Measurements from ENCODE around the gene PRTG. TPM values are rescaled to one million over a fixed set of nuclear protein-coding genes. Genes with fewer than 3 reads are reported as not detected.

Gene PRTG
- total and polyA plus RNA-seq, 12 donors, result 0.40 to 4.3 (median 2.8) TPM

DNA sequence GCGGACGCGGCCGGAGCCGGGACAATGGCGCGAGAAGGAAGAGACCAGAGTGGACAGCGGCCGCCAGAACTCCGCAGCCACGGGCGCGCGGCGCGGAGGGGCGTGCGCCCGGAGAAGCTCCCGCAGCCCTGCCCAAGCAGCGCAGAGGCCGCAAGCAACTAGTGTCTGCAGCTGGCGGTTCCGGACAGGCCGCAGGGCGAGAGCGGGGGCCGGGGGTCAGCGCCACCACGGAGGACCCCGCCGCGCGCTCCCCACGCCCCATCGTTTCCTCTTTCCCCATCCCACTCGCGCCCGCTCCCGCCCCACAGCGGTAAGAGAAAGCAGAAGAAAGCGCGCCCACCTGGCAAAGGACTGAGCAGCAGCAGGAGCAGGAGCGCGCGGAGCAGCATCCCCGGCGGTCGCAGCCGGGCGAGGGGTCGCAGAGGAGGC, 440 bp downstream of the PRTG start:
- WGBS, 4 donors, result 0 to 1% (median 0%) methylated on average over 2 to 52 of the region's 52 CpGs
- Histone ChIP-seq H3K27me3 (no peaks in the 10 kb centered on the region), H3K4me1 (replicated peaks in 1 of 2) (peaks cover 0 to 7% of the 10 kb centered on the region in 2 donors), H3K27ac (peak overlapping the region in 3 of 5 donors; percentile 69 to 75 (median 71)), H3K4me3 (peak overlapping the region in 3 of 4 donors; percentile 46 to 70 (median 62)), H3K9me3 (replicated peaks in 1 of 3) (no peaks in the 10 kb centered on the region), H3K36me3 (replicated peaks in 1 of 2) (no peaks in the 10 kb centered on the region)
- TF ChIP-seq POLR2A (IDR thresholded peaks at IDR 0.05), result no peak
- TF ChIP-seq, protein P1, sequence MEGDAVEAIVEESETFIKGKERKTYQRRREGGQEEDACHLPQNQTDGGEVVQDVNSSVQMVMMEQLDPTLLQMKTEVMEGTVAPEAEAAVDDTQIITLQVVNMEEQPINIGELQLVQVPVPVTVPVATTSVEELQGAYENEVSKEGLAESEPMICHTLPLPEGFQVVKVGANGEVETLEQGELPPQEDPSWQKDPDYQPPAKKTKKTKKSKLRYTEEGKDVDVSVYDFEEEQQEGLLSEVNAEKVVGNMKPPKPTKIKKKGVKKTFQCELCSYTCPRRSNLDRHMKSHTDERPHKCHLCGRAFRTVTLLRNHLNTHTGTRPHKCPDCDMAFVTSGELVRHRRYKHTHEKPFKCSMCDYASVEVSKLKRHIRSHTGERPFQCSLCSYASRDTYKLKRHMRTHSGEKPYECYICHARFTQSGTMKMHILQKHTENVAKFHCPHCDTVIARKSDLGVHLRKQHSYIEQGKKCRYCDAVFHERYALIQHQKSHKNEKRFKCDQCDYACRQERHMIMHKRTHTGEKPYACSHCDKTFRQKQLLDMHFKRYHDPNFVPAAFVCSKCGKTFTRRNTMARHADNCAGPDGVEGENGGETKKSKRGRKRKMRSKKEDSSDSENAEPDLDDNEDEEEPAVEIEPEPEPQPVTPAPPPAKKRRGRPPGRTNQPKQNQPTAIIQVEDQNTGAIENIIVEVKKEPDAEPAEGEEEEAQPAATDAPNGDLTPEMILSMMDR (IDR thresholded peaks at IDR 0.05), result no peak
- intact Hi-C loops (cut with DNase I), result no loop called here
- peak in 6 of 7 donors; percentile 29 to 59 (median 36) for DNase-seq

DNA sequence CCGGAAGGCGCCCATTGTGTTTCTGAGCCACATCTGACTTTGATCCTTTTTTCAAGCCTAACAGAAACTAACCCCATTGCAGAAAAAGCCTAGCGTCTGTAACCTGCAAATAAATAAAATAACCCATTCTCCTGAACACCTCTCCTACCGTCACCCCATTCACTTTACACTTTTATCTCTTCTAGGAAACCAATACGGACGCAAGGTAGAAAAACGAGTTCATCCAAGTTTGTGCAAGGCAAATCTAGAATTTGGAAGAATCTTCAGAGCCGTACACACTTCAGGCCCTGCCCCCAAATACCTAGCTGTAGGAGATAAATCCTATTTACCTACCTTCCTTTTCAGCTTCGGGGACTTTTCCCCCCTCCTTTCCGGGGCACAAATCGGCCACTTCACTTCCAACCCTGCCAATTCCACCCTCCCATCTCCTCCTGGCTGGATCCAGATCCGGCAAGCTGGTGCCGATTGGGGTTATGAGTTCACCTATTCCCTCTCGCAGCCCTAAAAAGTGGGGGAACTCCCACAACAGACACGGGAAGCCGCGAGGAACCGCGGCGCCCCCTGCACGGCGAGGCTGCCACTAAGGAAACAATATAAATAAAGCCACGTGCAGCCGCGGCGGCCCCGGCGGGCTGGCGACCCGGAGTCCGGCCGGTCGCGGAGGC, 987 bp downstream of the PRTG start:
- WGBS, 4 donors, result 4 to 9% (median 5%) methylated on average over 14 to 34 of the region's 34 CpGs
- Histone ChIP-seq H3K4me1 (replicated peaks in 1 of 2) (peaks cover 0 to 7% of the 10 kb centered on the region in 2 donors), H3K4me3 (peak overlapping the region; percentile 46 to 70 (median 62)), H3K36me3 (replicated peaks in 1 of 2) (no peaks in the 10 kb centered on the region), H3K27me3 (no peaks in the 10 kb centered on the region), H3K27ac (peak overlapping the region in 2 of 5 donors; percentile 69 to 71), H3K9me3 (replicated peaks in 1 of 3) (no peaks in the 10 kb centered on the region)
- intact Hi-C loops (cut with DNase I), result no loop called here
- TF ChIP-seq POLR2A (IDR thresholded peaks at IDR 0.05), result no peak
- TF ChIP-seq, protein P1 (IDR thresholded peaks at IDR 0.05), result no peak
- peak; percentile 16 to 53 (median 24) for DNase-seq

DNA sequence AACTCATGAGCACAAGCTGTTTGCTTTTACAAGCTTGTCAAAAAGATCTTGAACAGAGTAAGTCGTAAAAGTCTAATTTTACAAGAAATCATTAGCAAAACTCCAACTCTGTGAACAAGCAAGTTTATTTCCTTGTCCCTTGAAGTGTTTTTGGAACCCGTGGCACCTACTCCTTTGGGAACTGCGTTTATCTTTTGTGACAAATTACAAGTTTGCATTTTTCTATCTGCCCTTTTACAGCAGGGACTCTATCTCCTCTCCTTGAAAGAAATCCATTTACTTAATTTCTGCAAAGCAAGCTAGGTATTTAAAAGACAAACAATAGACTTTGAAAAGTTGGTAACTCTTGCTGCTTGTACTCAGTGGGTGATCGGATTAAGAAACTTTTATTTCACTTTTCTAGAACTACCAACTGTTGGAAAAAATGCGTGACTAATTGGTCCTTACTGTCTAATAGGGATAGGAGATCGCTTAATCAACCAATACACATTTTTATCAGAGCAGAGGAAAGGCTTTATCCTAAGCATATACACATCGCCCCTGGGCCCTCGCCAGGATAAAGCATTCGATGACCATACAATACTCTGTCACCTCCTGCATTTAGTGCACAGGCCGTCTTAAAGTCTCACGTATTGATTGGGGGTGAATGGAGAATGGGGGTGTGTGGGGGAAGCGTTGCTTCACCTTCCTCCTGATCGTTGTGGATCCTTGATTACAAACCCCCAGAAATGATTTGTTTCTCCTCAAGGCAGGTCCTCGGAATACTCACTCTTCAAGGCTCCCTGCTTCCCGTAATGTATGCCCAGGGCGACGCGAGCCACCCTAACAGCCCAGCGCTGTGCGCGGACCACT, 1.7 kb downstream of the PRTG start:
- Histone ChIP-seq H3K27me3 (no peaks in the 10 kb centered on the region), H3K9me3 (replicated peaks in 1 of 3) (no peaks in the 10 kb centered on the region), H3K4me3 (peak overlapping the region in 1 of 4 donors; percentile 62), H3K36me3 (replicated peaks in 1 of 2) (no peaks in the 10 kb centered on the region), H3K4me1 (replicated peaks in 1 of 2) (peaks cover 0 to 7% of the 10 kb centered on the region in 2 donors), H3K27ac (no peak overlapping the region)
- intact Hi-C loops (cut with DNase I), result no loop called here
- no peak for TF ChIP-seq POLR2A (IDR thresholded peaks at IDR 0.05)
- TF ChIP-seq, protein P1 (IDR thresholded peaks at IDR 0.05), result no peak
- WGBS, 4 donors, result 41 to 51% (median 45%) methylated on average over 21 of the region's 21 CpGs
- peak in 1 of 7 donors; percentile 3 for DNase-seq

DNA sequence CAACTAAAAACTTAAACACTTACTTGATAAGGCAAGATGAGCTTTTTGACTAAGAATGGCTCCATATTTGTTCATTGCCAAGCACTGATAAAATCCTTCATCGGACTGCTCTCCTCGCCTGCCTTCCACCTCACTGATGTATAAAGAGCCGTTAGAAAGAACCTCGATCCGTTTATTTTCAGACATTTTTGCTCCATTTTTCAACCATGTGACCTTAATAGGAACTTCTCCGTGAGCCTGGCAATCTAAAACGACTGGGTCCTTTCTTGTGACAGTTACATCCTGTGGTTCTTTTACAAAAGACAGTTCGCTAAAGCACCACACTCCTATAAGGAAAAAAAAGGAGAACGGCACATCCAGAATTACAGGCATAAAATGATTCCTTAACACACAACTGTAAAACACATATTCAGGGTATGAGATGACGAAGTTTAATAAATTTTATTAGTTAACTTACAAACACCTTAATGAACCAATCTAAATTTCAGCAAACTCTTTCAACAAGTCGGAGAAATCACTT, 2.5 kb downstream of the PRTG start:
- Histone ChIP-seq H3K27me3 (no peaks in the 10 kb centered on the region), H3K36me3 (replicated peaks in 1 of 2) (no peaks in the 10 kb centered on the region), H3K4me1 (replicated peaks in 1 of 2) (peaks cover 0 to 7% of the 10 kb centered on the region in 2 donors), H3K27ac (no peak overlapping the region), H3K4me3 (no peak overlapping the region), H3K9me3 (replicated peaks in 1 of 3) (no peaks in the 10 kb centered on the region)
- TF ChIP-seq POLR2A (IDR thresholded peaks at IDR 0.05), result no peak
- TF ChIP-seq, protein P1 (IDR thresholded peaks at IDR 0.05), result no peak
- WGBS, 4 donors, result 74 to 79% (median 76%) methylated on average over 11 of the region's 11 CpGs
- no peak for DNase-seq
- intact Hi-C loops (cut with DNase I), result no loop called here

Measured in adrenal gland (tissue), 12 donors.